Thyroid gland (tissue), 4 donors: ENCODE results near the gene NPEPPS.

Experiments
- CTCF ChIP-seq, 6 experiments: fragments of 200-600 bp in 3 of 6; fragments of 450-650 bp in 3 of 6; sonication (generic) in 3 of 6; IDR thresholded peaks; one replicate each; pipeline ENCODE4 v1.5.1; 2016 to 2019; ENCODE audit warnings: antibody characterized with exemption in 6 of 6, mild to moderate bottlenecking in 2 of 6, inconsistent platforms in 1 of 6, moderate library complexity in 1 of 6
- POLR2A ChIP-seq, 2 donors: fragments of 450-650 bp; IDR thresholded peaks; one replicate each; pipeline ENCODE4 v1.6.1; 2017; ENCODE audit warnings: antibody characterized with exemption in 2 of 2, mild to moderate bottlenecking in 2 of 2, moderate library complexity in 1 of 2

DNA sequence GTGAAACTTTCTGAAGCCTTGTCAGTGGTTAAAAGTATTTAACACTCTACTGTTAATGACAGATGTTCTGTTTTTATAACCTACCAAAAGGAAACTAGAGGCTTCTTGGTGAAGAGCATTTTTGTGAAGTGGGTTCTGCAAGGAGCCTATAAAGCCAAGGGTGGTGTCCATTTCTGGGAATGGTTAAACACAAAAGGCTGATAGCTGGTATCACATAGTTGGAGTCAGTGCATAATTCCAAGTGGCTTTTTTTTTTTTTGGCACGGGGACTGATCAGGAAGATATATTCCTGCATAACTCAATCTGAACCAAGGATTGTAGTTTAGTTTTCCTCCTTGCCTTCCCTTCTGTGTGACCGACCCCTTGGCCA lies 91.3 kb downstream of the NPEPPS start:
- TF ChIP-seq CTCF (IDR thresholded peaks at IDR 0.05) = no peak
- no peak for TF ChIP-seq POLR2A (IDR thresholded peaks at IDR 0.05)
